Liver (tissue), 9 donors: ENCODE measurements around the gene MLLT6. TPM values are rescaled to one million over a fixed set of nuclear protein-coding genes. Genes with fewer than 3 reads are reported as not detected.

Experiments
- DNase-seq: peaks from one replicate; pipeline ENCODE4 v3.0.0-alpha.2; 2017; ENCODE audit warnings: low spot score
- H3K27ac ChIP-seq, 2 donors: one replicate each; pipeline ENCODE4 v1.7.0; 2013; ENCODE audit warnings: inconsistent platforms in 2 of 2, low read length in 2 of 2, control low read depth in 1 of 2, low read depth in 1 of 2, mild to moderate bottlenecking in 1 of 2
- H3K27me3 ChIP-seq, 4 donors: one replicate each; pipeline versions ENCODE4 v1.6.1 to v1.7.0; 2013; ENCODE audit warnings: low read length in 3 of 4, inconsistent platforms in 1 of 4, mild to moderate bottlenecking in 1 of 4, moderate library complexity in 1 of 4; ENCODE audit not compliant: control insufficient read depth in 4 of 4, insufficient read depth in 4 of 4
- H3K36me3 ChIP-seq, 4 donors: one replicate each; pipeline versions ENCODE4 v1.6.1 to v1.7.0; 2013; ENCODE audit warnings: low read length in 3 of 4, mild to moderate bottlenecking in 3 of 4, low read depth in 1 of 4, moderate library complexity in 1 of 4; ENCODE audit not compliant: control insufficient read depth in 4 of 4, insufficient read depth in 3 of 4
- H3K4me1 ChIP-seq, 4 donors: one replicate each; pipeline versions ENCODE4 v1.6.1 to v1.7.0; 2013; ENCODE audit warnings: low read length in 3 of 4, mild to moderate bottlenecking in 3 of 4, moderate library complexity in 1 of 4; ENCODE audit not compliant: control insufficient read depth in 4 of 4, insufficient read depth in 4 of 4
- H3K4me3 ChIP-seq, 3 donors: one replicate each; pipeline versions ENCODE4 v1.6.1 to v1.7.0; 2013; ENCODE audit warnings: low read length in 3 of 3, control low read depth in 1 of 3, low read depth in 1 of 3, mild to moderate bottlenecking in 1 of 3
- H3K9ac ChIP-seq, 2 donors: one replicate each; pipeline ENCODE4 v1.7.0; 2013; ENCODE audit warnings: low read length in 2 of 2, mild to moderate bottlenecking in 2 of 2, moderate library complexity in 2 of 2, control low read depth in 1 of 2, low read depth in 1 of 2
- H3K9me3 ChIP-seq, 4 donors: one replicate each; pipeline versions ENCODE4 v1.6.1 to v1.7.0; 2013; ENCODE audit warnings: low read length in 3 of 4; ENCODE audit not compliant: control insufficient read depth in 4 of 4
- ATF3 ChIP-seq: IDR thresholded peaks from 2 replicates; pipeline ENCODE4 v1.6.1; 2016; ENCODE audit warnings: antibody characterized with exemption
- CTCF ChIP-seq: fragments of 150-350 bp; IDR thresholded peaks from 2 replicates; pipeline ENCODE4 v1.5.1; 2017; ENCODE audit warnings: improper control_type of control experiment, low read depth, low read length; ENCODE audit not compliant: missing input control
- EGR1 ChIP-seq, 2 donors: IDR thresholded peaks; 2 replicates each; pipeline ENCODE4 v1.6.1; 2016 to 2018; ENCODE audit warnings: antibody characterized with exemption in 2 of 2, low read depth in 2 of 2
- FOXA1 ChIP-seq: IDR thresholded peaks from 2 replicates; pipeline ENCODE4 v1.6.1; 2016; ENCODE audit warnings: antibody characterized with exemption
- FOXA2 ChIP-seq: IDR thresholded peaks from 2 replicates; pipeline ENCODE4 v1.6.1; 2016; ENCODE audit warnings: antibody characterized with exemption
- GABPA ChIP-seq, 2 donors: IDR thresholded peaks in 1 of 2; conservative IDR thresholded peaks in 1 of 2; 2 replicates each; pipeline ENCODE4 v1.6.1; 2016; ENCODE audit warnings: antibody characterized with exemption in 2 of 2, mild to moderate bottlenecking in 1 of 2, moderate library complexity in 1 of 2
- HNF4A ChIP-seq, 2 donors: conservative IDR thresholded peaks; 2 replicates each; pipeline ENCODE4 v1.6.1; 2016; ENCODE audit warnings: antibody characterized with exemption in 2 of 2, mild to moderate bottlenecking in 2 of 2
- HNF4G ChIP-seq: IDR thresholded peaks from 2 replicates; pipeline ENCODE4 v1.6.1; 2016; ENCODE audit warnings: antibody characterized with exemption
- JUND ChIP-seq, 2 donors: IDR thresholded peaks; 2 replicates each; pipeline ENCODE4 v1.6.1; 2016; ENCODE audit warnings: antibody characterized with exemption in 2 of 2
- MAX ChIP-seq: IDR thresholded peaks from 2 replicates; pipeline ENCODE4 v1.6.1; 2016; ENCODE audit warnings: antibody characterized with exemption
- NR2F2 ChIP-seq: IDR thresholded peaks from 2 replicates; pipeline ENCODE4 v1.6.1; 2016; ENCODE audit warnings: antibody characterized with exemption
- RAD21 ChIP-seq, 2 donors: IDR thresholded peaks; 2 replicates each; pipeline ENCODE4 v1.6.1; 2016; ENCODE audit warnings: antibody characterized with exemption in 2 of 2, mild to moderate bottlenecking in 2 of 2
- REST ChIP-seq: IDR thresholded peaks from 2 replicates; pipeline ENCODE4 v1.6.1; 2016; ENCODE audit warnings: antibody characterized with exemption, mild to moderate bottlenecking
- RXRA ChIP-seq, 2 donors: IDR thresholded peaks; 2 replicates each; pipeline ENCODE4 v1.6.1; 2017 to 2018; ENCODE audit warnings: antibody characterized with exemption in 2 of 2, mild to moderate bottlenecking in 1 of 2
- SP1 ChIP-seq: IDR thresholded peaks from 2 replicates; pipeline ENCODE4 v1.6.1; 2018; ENCODE audit warnings: antibody characterized with exemption, mild to moderate bottlenecking
- TAF1 ChIP-seq: conservative IDR thresholded peaks from 2 replicates; pipeline ENCODE4 v1.6.1; 2016; ENCODE audit warnings: antibody characterized with exemption, mild to moderate bottlenecking
- YY1 ChIP-seq: IDR thresholded peaks from 2 replicates; pipeline ENCODE4 v1.6.1; 2016; ENCODE audit warnings: antibody characterized with exemption, mild to moderate bottlenecking
- ZBTB33 ChIP-seq: IDR thresholded peaks from 2 replicates; pipeline ENCODE4 v1.6.1; 2016; ENCODE audit warnings: antibody characterized with exemption
- WGBS: extraction: QIAGEN DNeasy Blood & Tissue Kit; methylation state at CpG from one replicate; pipeline ENCODE4 v1.1.7; 2013; 5-methylcytosine and 5-hydroxymethylcytosine counted together
- polyA plus RNA-seq, 2 donors: library from polyadenylated mRNA; stranded (reverse) in 1 of 2; unstranded in 1 of 2; fragments of 200-250 nt in 1 of 2; fragments of >200 nt in 1 of 2; fragmentation: Nextera tagmentation in 1 of 2; extraction: Ambion mirVana in 1 of 2; gene quantifications; one replicate each; pipeline versions ENCODE4 v1.2.1 to v1.2.3, GENCODE V29; 2013 to 2015
- total RNA-seq, 2 donors: library from RNA; depleted of rRNA; stranded (reverse); fragments of >200 nt; gene quantifications; one replicate each; pipeline ENCODE4 v1.2.3, GENCODE V29; 2014
- donor health status: healthy.
- donor health status: healthy.
- donor health status: healthy.
- donor health status: healthy.
- donor health status: healthy.

Gene MLLT6
- total and polyA plus RNA-seq, 4 donors = 3.3 to 22.8 (median 8.1) TPM

- no peak for TF ChIP-seq RAD21 (IDR thresholded peaks at IDR 0.05)
- TF ChIP-seq ATF3 = no peak
- no peak overlapping the region for H3K4me3 ChIP-seq
- H3K4me1 ChIP-seq = peaks cover 0 to 2% (median 0%) of the 10 kb centered on the region in 4 donors
- DNase-seq = no peak
- H3K36me3 ChIP-seq = peaks cover 29 to 86% (median 49%) of the 10 kb centered on the region in 4 donors
- no peak overlapping the region for H3K9ac ChIP-seq
- H3K27ac ChIP-seq = no peak overlapping the region
- 92% methylated on average over 5 of the region's 5 CpGs for WGBS
- H3K27me3 ChIP-seq = no peaks in the 10 kb centered on the region
- H3K9me3 ChIP-seq = no peaks in the 10 kb centered on the region
Measured at GRCh38 chr17:38766341-38766740, 61.3 kb downstream of the MLLT6 start.

- H3K9me3 ChIP-seq = no peaks in the 10 kb centered on the region
- H3K4me1 ChIP-seq = no peaks in the 10 kb centered on the region
- H3K36me3 ChIP-seq = peaks cover 22 to 87% (median 50%) of the 10 kb centered on the region in 4 donors
- H3K4me3 ChIP-seq = no peak overlapping the region
- H3K27me3 ChIP-seq = no peaks in the 10 kb centered on the region
- 78% methylated on average over 6 of the region's 6 CpGs for WGBS
- TF ChIP-seq REST (no peak), FOXA1 (no peak), HNF4A (conservative IDR thresholded peaks at IDR 0.05) (no peak), TAF1 (no peak), MAX (no peak), GABPA (IDR thresholded peaks at IDR 0.05 in 1 of 2, conservative IDR thresholded peaks at IDR 0.05 in 1 of 2) (no peak), NR2F2 (no peak), CTCF (no peak), FOXA2 (no peak), HNF4G (no peak), RXRA (IDR thresholded peaks at IDR 0.05) (no peak), SP1 (no peak), RAD21 (IDR thresholded peaks at IDR 0.05) (no peak)
- no peak for DNase-seq
- H3K9ac ChIP-seq = no peak overlapping the region
- no peak overlapping the region for H3K27ac ChIP-seq
Measured at GRCh38 chr17:38768417-38768816, 63.3 kb downstream of the MLLT6 start.

- H3K9me3 ChIP-seq = no peaks in the 10 kb centered on the region
- no peak overlapping the region for H3K9ac ChIP-seq
- peaks cover 6 to 81% (median 45%) of the 10 kb centered on the region in 4 donors for H3K36me3 ChIP-seq
- no peaks in the 10 kb centered on the region for H3K27me3 ChIP-seq
- H3K4me1 ChIP-seq = no peaks in the 10 kb centered on the region
- H3K27ac ChIP-seq = no peak overlapping the region
- no peak overlapping the region for H3K4me3 ChIP-seq
- no peak for DNase-seq
- no peak for TF ChIP-seq GABPA (IDR thresholded peaks at IDR 0.05 in 1 of 2, conservative IDR thresholded peaks at IDR 0.05 in 1 of 2)
- no peak for TF ChIP-seq YY1
- no peak for TF ChIP-seq HNF4A (conservative IDR thresholded peaks at IDR 0.05)
- no peak for TF ChIP-seq HNF4G
- no peak for TF ChIP-seq NR2F2
- TF ChIP-seq ZBTB33 = no peak
- no peak for TF ChIP-seq ATF3
- TF ChIP-seq CTCF = no peak
- TF ChIP-seq JUND (IDR thresholded peaks at IDR 0.05) = no peak
- no peak for TF ChIP-seq EGR1 (IDR thresholded peaks at IDR 0.05; ENCODE audit: low read depth in 2 of 2)
- TF ChIP-seq RAD21 (IDR thresholded peaks at IDR 0.05) = no peak
Measured at GRCh38 chr17:38773258-38773657, 68.2 kb downstream of the MLLT6 start.
